IPS-20b (cell line): Measurements from ENCODE around the gene YPEL5.
"Not testable (repeated sequence)": the region's sequence is repeated elsewhere in the genome, so short reads cannot be mapped to it uniquely, and the experiment has no call there.

ENCODE experiments used
- H3K27ac ChIP-seq: one replicate; pipeline ENCODE4 v1.5.1; 2013; ENCODE audit warnings: low read length
- H3K27me3 ChIP-seq: 2 replicates; pipeline ENCODE4 v1.6.1; 2013; ENCODE audit warnings: mild to moderate bottlenecking, low read length, inconsistent platforms; ENCODE audit not compliant: insufficient read depth
- H3K36me3 ChIP-seq: 2 replicates; pipeline ENCODE4 v1.6.1; 2013; ENCODE audit warnings: low read depth, mild to moderate bottlenecking, inconsistent platforms, low read length, moderate library complexity; ENCODE audit not compliant: insufficient read depth
- H3K4me1 ChIP-seq: 2 replicates; pipeline ENCODE4 v1.6.1; 2013; ENCODE audit warnings: mild to moderate bottlenecking, control low read depth, inconsistent platforms, low read length, moderate library complexity; ENCODE audit not compliant: insufficient read depth
- H3K4me3 ChIP-seq: 2 replicates; pipeline ENCODE4 v1.5.1; 2013; ENCODE audit warnings: mild to moderate bottlenecking, low read length, inconsistent platforms
- H3K9ac ChIP-seq: 2 replicates; pipeline ENCODE4 v1.6.1; 2013; ENCODE audit warnings: low read depth, mild to moderate bottlenecking, inconsistent platforms, low read length, moderate library complexity
- H3K9me3 ChIP-seq: 2 replicates; pipeline ENCODE4 v1.6.1; 2013; ENCODE audit warnings: mild to moderate bottlenecking, low read depth, low read length, inconsistent platforms; ENCODE audit not compliant: insufficient read depth

The YPEL5 gene

DNA sequence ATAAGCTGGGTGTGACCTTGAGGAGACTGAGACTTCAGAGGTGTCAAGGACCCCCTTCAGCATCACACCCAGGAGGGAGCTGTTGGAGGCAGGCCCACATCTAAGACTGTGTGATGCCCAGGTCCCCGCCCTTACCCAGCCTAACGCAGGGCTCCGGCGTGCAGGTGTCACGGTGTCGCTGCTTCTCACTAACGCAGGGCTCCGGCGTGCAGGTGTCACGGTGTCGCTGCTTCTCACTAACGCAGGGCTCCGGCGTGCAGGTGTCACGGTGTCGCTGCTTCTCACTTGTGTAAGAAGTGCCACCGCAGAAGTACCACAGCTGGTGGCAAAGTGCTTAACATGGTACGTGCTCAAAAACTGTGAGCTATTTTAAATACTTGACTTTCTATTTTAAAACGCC, 35.6 kb upstream of the YPEL5 start:
- not testable (repeated sequence) for H3K36me3 ChIP-seq, H3K9ac ChIP-seq, H3K4me3 ChIP-seq, H3K27me3 ChIP-seq, H3K27ac ChIP-seq, H3K4me1 ChIP-seq, H3K9me3 ChIP-seq

DNA sequence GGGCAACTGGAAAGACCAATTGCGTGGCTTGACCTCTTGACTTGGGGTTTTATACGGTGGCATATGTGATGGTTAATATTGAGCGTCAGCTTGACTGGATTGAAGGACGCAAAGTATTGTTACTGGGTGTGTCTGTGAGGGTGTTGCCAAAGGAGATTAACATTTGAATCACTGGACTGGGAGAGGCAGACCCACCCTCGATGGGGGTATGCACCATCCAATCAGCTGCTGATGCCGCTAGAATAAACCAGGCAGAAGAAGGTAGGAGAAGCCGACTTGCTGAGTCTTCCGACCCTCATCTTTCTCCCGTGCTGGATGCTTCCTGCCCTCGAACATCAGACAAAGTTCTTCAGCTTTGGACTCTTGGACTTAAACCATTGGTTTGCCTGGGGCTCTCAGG, 34.2 kb upstream of the YPEL5 start:
- Histone ChIP-seq H3K9me3 (no peaks in the 10 kb centered on the region), H3K27me3 (no peaks in the 10 kb centered on the region), H3K9ac (no peak overlapping the region), H3K4me1 (peaks cover 6% of the 10 kb centered on the region; the same call in 1 of the 2 replicates), H3K36me3 (no peaks in the 10 kb centered on the region), H3K4me3 (no peak overlapping the region), H3K27ac (no peak overlapping the region)

DNA sequence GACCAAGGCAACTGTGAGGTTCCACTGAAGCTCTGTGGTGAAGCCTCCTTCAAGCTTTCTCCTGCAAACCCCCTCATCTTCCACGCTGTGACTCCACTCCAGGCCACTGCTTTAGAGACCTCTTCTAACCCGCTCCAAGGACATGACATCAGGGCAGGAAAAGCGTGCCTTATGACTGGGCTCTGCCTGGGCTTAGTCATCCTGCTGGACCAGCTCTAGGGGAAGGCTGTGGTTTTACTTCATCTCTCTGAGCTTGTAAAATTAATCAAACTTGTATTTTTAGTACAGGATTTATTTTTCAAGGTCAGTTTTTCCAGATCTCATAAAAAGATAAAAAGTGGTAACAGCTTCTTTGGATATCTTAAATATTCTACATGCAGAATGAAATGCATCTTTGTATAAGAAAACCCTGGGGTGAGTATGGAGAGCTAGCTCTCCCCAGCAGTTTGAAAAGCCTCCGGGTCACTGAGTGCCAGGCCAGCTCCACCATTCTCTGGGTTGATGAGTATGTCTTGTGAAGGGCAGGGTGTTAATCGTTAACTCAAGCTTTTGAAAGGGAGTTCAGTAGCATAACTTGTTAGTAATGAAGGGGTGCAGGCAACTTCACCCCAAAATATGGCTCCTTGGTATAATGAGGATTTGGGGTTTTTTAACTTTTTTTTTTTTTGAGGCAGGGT, 33.1 kb upstream of the YPEL5 start:
- Histone ChIP-seq H3K27me3 (no peaks in the 10 kb centered on the region), H3K4me3 (no peak overlapping the region), H3K9ac (no peak overlapping the region), H3K9me3 (no peaks in the 10 kb centered on the region), H3K27ac (no peak overlapping the region), H3K36me3 (no peaks in the 10 kb centered on the region), H3K4me1 (peaks cover 6% of the 10 kb centered on the region; the same call in 1 of the 2 replicates)

DNA sequence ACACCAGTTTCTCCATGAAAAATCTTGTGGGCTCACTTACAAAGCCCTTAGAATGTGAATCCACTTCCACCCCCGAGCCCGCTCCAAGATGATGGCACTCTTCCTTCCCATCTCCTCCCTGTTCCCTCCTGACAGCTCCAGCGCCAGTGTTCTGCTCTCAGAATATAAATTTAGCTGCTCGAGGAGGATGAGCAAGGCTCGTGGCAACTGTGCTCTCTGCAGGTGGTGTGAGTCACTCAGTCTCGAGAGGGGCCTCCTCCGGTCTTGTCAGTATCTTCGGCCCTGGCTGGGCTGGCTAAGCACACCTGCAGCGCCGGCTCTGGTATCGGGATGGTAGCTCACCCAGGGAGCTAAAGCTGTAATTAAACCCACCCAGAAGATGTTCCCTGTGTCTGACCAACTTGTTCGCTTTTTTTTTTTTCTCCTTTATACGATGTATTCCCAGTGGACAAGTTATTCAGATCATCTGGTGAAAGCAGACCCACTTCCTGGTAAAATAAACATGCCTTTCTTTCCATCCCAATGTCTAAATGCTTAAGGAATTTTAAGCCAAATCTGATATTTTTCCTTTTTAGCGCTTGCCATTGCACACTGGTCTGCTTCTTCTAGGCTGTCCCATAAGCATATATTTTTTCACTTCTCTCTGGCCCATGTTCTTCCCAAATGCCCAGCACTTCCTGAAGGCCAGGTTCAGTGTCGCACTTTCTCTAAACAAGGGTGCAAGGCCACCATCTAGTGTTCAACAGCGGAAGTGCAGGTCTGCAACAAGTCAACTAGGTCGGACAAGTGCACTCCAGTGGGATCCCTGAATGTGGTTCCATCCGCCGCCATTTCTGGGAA, 31.4 kb upstream of the YPEL5 start:
- H3K9ac ChIP-seq = no peak overlapping the region
- peaks cover 6% of the 10 kb centered on the region; the same call in 1 of the 2 replicates for H3K4me1 ChIP-seq
- H3K27me3 ChIP-seq = no peaks in the 10 kb centered on the region
- H3K9me3 ChIP-seq = no peaks in the 10 kb centered on the region
- no peak overlapping the region for H3K27ac ChIP-seq
- H3K36me3 ChIP-seq = no peaks in the 10 kb centered on the region
- H3K4me3 ChIP-seq = no peak overlapping the region

DNA sequence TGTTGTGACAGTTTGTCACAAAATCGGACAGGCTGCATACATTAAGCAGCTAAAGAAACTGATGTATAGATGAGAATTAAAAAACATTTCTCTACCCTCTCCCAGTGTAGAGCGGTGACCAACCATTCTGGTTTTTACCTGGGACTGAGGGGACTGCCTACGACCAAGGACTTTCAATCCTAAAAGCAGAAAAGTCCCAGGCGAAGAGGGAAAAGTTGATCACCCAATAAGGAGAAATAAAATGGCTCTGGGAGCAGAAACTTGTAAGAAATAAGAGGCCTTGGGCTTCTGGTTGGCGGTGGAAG, 30.9 kb upstream of the YPEL5 start:
- H3K27ac ChIP-seq = no peak overlapping the region
- peaks cover 6% of the 10 kb centered on the region; the same call in 1 of the 2 replicates for H3K4me1 ChIP-seq
- no peaks in the 10 kb centered on the region for H3K9me3 ChIP-seq
- no peaks in the 10 kb centered on the region for H3K27me3 ChIP-seq
- no peak overlapping the region for H3K9ac ChIP-seq
- H3K36me3 ChIP-seq = no peaks in the 10 kb centered on the region
- no peak overlapping the region for H3K4me3 ChIP-seq

DNA sequence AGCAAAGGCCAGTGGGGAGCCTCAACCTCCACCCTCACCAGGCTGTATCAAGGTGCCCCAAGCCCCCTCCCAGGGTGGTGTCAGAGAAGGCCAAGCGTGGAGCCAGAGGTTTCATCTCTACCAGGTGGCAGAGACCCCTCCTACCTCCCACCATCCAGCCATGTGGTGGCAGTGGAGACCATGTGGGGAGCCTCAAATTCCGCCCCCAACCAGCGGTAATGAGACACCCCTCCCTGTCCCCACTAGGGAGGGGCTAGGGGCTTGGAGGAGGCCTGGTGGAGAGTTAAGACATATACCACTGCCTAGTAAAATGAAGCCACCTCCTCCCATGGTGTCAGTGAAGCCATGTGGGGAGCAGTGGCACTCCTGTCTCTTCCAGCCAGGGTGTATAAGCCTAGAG, 24.4 kb upstream of the YPEL5 start:
- Histone ChIP-seq H3K4me3 (no peak overlapping the region), H3K27ac (no peak overlapping the region), H3K4me1 (no peaks in the 10 kb centered on the region), H3K36me3 (no peaks in the 10 kb centered on the region), H3K27me3 (no peaks in the 10 kb centered on the region), H3K9me3 (no peaks in the 10 kb centered on the region; the same call in 1 of the 2 replicates), H3K9ac (no peak overlapping the region)

DNA sequence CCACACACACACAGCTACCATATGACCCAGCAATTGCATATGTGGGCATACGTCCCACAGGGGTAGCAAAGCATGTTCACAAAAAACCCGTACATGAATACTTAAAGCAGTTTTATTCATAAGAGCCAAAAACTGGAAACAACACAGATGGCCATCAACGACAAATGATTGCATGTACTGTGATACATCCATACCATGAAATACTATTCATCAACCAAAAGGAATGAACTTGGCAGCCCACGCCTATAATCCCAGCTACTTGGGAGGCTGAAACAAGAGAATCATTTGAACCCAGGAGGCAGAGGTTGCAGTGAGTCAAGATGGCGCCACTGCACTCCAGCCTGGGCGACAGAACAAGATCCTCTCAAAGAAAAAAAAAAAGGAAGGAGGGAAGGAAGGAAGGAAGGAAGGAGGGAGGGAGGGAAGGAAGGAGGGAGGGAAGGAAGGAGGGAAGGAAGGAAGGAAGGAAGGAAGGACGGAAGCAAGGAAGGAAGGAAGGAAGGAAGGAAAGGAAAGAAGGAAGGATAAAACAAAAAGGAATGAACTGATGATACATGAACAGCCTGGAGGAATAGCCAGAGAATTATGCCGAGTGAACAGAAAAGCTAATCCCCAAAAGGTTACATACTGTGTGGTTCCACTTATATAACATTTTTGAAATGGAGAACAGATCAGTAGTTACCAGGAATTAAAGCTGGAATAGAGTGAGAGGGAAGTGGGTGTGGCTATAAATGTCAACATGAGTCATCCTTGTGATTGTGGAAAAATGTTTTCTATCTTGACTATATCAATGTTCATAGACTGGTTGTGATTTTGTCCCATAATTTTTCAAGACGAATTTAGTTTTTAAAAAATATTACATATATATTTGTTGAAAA, 19.6 kb upstream of the YPEL5 start:
- no peaks in the 10 kb centered on the region for H3K36me3 ChIP-seq
- no peak overlapping the region for H3K9ac ChIP-seq
- no peak overlapping the region for H3K27ac ChIP-seq
- H3K4me3 ChIP-seq = no peak overlapping the region
- no peaks in the 10 kb centered on the region for H3K4me1 ChIP-seq
- H3K9me3 ChIP-seq = no peaks in the 10 kb centered on the region; the same call in 1 of the 2 replicates
- H3K27me3 ChIP-seq = no peaks in the 10 kb centered on the region

DNA sequence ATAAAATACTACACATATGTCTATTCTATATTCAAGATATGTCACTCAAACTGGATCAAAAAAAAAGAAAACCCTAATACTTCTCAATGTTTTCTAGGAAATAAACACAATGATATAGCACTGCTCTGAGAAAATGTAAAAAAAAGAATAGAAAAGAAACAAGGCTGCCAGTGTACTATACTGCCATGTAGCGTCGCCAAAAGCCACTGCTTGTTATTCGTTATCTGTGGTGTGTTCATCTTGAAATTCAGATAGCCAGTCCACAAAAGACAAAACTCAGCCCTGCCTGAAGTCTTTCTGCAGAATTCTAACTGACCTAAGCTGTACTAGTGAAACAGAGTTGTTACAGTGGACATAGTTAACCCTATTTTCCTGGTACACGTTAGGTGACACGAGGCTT, 12.2 kb upstream of the YPEL5 start:
- H3K9me3 ChIP-seq = no peaks in the 10 kb centered on the region
- H3K4me1 ChIP-seq = no peaks in the 10 kb centered on the region
- H3K36me3 ChIP-seq = no peaks in the 10 kb centered on the region
- no peak overlapping the region for H3K4me3 ChIP-seq
- no peak overlapping the region for H3K27ac ChIP-seq
- H3K27me3 ChIP-seq = no peaks in the 10 kb centered on the region
- no peak overlapping the region for H3K9ac ChIP-seq

DNA sequence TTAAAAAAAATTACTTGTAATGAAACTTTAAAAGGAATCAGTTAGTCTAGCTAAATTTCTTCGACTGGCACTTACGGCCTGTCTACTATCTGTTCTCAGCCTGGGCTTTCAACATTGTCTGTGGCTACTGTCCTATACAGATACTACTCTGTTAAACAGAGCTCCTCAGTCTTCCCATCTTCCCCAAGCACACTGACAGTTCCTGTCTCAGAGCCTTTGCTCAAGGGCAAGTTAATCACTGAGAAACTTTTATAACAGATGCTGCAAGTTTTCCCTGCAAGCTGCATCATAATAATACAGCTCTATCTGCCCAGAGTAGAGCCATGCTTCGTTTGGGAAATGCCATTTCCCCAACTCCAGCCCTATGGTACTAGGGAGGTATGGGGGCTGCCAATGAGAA, 11.3 kb upstream of the YPEL5 start:
- Histone ChIP-seq H3K9ac (no peak overlapping the region), H3K9me3 (no peaks in the 10 kb centered on the region), H3K4me3 (no peak overlapping the region), H3K27ac (no peak overlapping the region), H3K4me1 (no peaks in the 10 kb centered on the region), H3K36me3 (no peaks in the 10 kb centered on the region), H3K27me3 (no peaks in the 10 kb centered on the region)

DNA sequence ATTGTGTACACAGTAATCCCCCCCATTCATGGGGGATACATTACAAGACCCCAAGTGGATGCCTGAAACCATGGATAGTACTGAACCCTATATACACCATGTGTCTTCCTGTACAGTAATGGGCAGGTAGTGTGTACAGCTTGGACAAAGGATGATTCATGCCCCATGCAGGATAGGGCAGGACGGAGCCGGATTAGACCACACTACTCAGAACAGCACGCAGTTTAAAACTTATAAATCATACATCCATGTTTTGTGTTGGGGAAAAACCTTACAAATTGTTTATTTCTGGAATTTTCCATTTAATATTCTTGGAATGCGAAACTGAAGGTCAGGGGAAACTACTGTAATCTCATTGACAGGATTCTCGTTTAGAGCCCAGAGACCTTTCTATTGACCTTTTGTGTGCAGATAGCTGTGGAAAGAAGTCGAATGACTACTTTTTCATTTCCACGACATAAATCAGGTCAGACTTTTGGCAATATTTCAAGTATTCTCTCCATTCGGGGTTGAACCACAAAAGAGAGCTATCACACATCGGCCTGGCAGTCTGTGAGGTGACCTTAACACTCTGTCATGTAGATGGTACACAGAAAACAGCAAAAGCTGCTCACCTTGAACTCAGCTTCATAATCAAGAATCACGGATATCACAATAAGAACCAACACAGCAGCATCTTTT, 9.9 kb upstream of the YPEL5 start:
- no peak overlapping the region for H3K27ac ChIP-seq
- H3K27me3 ChIP-seq = no peaks in the 10 kb centered on the region
- H3K9ac ChIP-seq = no peak overlapping the region
- H3K4me3 ChIP-seq = no peak overlapping the region
- no peaks in the 10 kb centered on the region for H3K4me1 ChIP-seq
- H3K36me3 ChIP-seq = no peaks in the 10 kb centered on the region
- H3K9me3 ChIP-seq = no peaks in the 10 kb centered on the region

DNA sequence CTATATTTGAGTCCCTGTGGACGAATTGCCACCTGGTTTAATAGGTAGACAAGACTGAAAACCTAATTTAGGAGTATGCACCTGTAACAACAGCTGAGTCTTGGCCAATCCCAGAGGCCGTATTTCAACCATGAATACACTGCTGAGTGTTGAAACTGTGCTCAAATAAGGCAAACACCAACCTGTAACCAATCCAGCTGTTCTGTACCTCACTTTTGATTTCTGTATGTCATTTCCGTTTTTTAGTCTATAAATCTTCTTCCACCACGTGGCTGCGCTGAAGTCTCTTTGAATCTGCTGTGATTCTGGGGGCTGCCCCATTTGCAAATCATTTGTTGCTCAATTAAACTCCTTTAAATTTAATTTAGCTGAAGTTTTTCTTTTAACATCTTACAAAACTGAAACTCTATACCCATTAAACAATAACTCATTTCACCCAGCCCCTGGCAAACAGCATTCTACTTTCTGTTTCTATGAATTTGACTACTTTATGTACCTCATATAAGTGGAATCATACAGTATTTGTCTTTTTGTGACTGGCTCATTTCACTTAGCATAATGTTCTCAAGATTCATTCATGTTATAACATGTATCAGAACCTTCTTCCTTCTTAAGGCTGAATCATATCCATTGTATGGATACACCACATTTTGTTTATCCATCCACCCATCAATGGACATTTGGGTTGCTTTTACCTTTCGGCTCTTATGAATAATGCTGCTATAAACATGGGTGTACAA, 7.5 kb upstream of the YPEL5 start:
- H3K27ac ChIP-seq = no peak overlapping the region
- H3K9me3 ChIP-seq = no peaks in the 10 kb centered on the region
- no peaks in the 10 kb centered on the region for H3K4me1 ChIP-seq
- peaks cover 4% of the 10 kb centered on the region; the same call in 1 of the 2 replicates for H3K27me3 ChIP-seq
- no peak overlapping the region for H3K4me3 ChIP-seq
- no peaks in the 10 kb centered on the region for H3K36me3 ChIP-seq
- no peak overlapping the region for H3K9ac ChIP-seq
